BE2C (cell line): ENCODE measurements around the gene PGM5.

Experiments used
- DNase-seq: peaks from one replicate; pipeline ENCODE4 v3.0.0-alpha.2; 2020
- H3K27me3 ChIP-seq: fragments of 250-450 bp; sonication (Bioruptor Pico); 2 replicates; pipeline ENCODE4 v1.5.1; 2020; ENCODE audit warnings: mild to moderate bottlenecking
- H3K36me3 ChIP-seq: fragments of 250-450 bp; sonication (Bioruptor Pico); 2 replicates; pipeline ENCODE4 v1.5.1; 2020; ENCODE audit warnings: mild to moderate bottlenecking
- H3K4me1 ChIP-seq: fragments of 250-450 bp; sonication (Bioruptor Pico); 2 replicates; pipeline ENCODE4 v1.5.1; 2020
- H3K4me3 ChIP-seq: 2 replicates; pipeline ENCODE4 v1.5.1; 2011; ENCODE audit warnings: low read depth, low read length
- H3K9me3 ChIP-seq: fragments of 250-450 bp; sonication (Bioruptor Pico); 2 replicates; pipeline ENCODE4 v1.5.1; 2020
- TF ChIP-seq, protein P1 (sequence below): IDR thresholded peaks from 2 replicates; pipeline ENCODE4 v1.5.1; 2012; ENCODE audit warnings: mild to moderate bottlenecking, low read depth, low read length

The PGM5 gene

DNA sequence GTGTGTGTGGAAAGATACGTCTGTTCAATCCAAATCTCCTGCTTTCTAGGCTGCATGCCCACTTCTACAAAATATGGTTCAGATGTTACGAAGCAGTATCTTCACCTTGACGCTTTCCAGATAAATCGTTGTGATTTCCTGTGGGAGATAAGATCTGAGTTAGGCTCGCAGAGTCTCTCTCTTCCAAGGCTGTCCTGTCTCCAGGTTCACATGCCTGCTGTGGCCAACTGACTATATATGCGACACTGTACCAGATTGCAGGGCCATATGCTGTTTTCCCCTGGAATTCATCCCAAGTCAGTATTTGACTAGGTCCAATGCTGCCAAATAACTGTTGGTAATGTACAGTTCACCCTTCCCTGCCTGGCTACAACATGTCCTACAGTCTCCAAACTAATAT is 136.4 kb downstream of the PGM5 start:
- no peak overlapping the region for H3K4me3 ChIP-seq
- no peak for DNase-seq
- no peaks in the 10 kb centered on the region for H3K27me3 ChIP-seq
- TF ChIP-seq, protein P1, sequence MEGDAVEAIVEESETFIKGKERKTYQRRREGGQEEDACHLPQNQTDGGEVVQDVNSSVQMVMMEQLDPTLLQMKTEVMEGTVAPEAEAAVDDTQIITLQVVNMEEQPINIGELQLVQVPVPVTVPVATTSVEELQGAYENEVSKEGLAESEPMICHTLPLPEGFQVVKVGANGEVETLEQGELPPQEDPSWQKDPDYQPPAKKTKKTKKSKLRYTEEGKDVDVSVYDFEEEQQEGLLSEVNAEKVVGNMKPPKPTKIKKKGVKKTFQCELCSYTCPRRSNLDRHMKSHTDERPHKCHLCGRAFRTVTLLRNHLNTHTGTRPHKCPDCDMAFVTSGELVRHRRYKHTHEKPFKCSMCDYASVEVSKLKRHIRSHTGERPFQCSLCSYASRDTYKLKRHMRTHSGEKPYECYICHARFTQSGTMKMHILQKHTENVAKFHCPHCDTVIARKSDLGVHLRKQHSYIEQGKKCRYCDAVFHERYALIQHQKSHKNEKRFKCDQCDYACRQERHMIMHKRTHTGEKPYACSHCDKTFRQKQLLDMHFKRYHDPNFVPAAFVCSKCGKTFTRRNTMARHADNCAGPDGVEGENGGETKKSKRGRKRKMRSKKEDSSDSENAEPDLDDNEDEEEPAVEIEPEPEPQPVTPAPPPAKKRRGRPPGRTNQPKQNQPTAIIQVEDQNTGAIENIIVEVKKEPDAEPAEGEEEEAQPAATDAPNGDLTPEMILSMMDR, result no peak
- no peaks in the 10 kb centered on the region for H3K9me3 ChIP-seq
- H3K4me1 ChIP-seq, result no peaks in the 10 kb centered on the region
- no peaks in the 10 kb centered on the region for H3K36me3 ChIP-seq

DNA sequence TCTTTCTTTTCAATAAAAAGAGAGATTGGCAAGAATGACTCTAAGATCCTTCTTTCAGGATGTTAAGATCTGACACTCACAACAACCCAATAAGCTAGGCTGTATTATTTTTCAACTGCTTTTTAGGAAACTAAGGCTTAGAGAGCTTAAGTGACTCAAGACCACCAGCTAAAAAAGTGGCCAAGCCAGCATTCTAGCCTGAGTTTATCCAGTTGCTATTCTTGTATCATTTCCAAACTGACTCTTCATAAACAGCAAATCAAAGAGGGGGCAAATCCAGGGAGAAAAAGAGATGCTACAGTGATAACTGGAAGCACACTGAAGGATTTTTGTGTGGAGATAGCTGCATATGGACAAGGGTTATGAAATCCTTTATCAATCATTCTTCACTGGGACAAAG is 137.1 kb downstream of the PGM5 start:
- no peaks in the 10 kb centered on the region for H3K36me3 ChIP-seq
- H3K27me3 ChIP-seq, result no peaks in the 10 kb centered on the region
- H3K4me3 ChIP-seq, result no peak overlapping the region
- DNase-seq, result no peak
- TF ChIP-seq, protein P1, result no peak
- H3K4me1 ChIP-seq, result no peaks in the 10 kb centered on the region
- H3K9me3 ChIP-seq, result no peaks in the 10 kb centered on the region

DNA sequence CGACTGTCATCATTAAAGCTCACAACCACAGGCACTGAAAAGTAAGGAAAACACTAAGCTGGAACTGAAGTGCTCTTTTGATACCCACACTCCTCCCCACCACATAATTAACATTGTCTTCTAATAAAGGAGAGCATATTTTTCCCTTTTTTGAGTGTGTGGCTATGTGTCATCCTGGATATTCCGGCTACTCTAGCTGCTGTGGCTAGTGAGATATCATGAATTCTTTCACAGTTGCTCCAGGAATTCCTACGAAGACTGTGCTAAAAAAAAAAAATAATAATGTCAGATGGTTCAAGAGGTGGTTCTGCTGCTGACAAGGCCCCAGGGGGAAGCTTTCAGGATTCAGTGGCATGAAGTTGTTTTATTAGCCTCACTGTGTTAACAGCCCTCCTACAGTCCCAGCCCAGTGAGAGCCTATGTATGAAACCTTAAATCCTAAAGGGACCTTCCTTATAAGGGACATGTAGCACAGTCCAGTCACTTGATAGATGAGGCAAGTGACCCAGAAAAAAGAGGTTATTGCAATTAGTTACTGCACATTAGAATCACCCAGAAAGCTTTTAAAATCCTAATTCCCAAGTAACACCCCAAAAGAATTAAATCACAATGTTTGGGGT is 137.7 kb downstream of the PGM5 start:
- TF ChIP-seq, protein P1, result no peak
- Histone ChIP-seq H3K4me3 (no peak overlapping the region), H3K27me3 (no peaks in the 10 kb centered on the region), H3K9me3 (no peaks in the 10 kb centered on the region), H3K4me1 (no peaks in the 10 kb centered on the region), H3K36me3 (no peaks in the 10 kb centered on the region)
- no peak for DNase-seq

DNA sequence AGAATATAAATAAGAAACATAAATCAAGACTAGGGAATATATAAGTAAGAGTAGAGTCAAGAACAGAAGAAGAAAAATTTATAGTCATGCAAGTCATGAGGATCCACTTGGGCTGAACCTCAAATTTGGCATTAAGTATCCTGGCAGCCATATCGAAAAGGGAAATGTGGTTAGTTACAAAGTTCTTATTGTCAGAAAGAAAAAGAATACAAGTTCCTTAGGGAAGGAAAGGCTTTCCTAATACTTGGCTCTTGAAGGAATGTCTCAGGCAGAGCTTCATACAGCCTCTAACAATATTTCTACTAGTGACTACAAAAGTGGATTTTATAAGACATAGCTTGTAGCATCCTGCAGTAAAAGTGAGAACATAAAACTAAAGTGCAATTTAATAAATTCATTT is 138.8 kb downstream of the PGM5 start:
- no peaks in the 10 kb centered on the region for H3K9me3 ChIP-seq
- no peaks in the 10 kb centered on the region for H3K36me3 ChIP-seq
- no peaks in the 10 kb centered on the region for H3K4me1 ChIP-seq
- no peak for DNase-seq
- TF ChIP-seq, protein P1, result no peak
- H3K27me3 ChIP-seq, result no peaks in the 10 kb centered on the region
- no peak overlapping the region for H3K4me3 ChIP-seq

DNA sequence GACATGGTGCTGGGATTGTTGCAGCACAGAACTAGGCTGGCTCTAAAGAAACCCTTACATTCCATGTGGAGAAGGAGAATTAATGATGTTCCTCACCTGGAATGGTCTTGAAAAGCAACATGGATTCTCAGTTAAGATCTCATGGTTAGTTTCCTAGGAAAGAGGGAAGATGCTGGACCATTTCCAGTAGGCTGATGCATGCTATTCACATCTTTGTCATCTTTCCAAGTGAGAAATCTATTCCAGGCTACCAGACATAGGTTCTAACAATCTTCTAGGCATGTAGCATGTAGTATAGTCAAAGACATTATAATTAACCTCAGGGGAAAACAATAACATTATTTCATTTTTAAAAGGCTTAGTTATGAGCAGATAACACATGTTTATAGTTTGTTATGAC is 139.9 kb downstream of the PGM5 start:
- H3K4me1 ChIP-seq, result no peaks in the 10 kb centered on the region
- H3K4me3 ChIP-seq, result no peak overlapping the region
- no peaks in the 10 kb centered on the region for H3K36me3 ChIP-seq
- no peaks in the 10 kb centered on the region for H3K27me3 ChIP-seq
- TF ChIP-seq, protein P1, result no peak
- no peaks in the 10 kb centered on the region for H3K9me3 ChIP-seq
- no peak for DNase-seq

DNA sequence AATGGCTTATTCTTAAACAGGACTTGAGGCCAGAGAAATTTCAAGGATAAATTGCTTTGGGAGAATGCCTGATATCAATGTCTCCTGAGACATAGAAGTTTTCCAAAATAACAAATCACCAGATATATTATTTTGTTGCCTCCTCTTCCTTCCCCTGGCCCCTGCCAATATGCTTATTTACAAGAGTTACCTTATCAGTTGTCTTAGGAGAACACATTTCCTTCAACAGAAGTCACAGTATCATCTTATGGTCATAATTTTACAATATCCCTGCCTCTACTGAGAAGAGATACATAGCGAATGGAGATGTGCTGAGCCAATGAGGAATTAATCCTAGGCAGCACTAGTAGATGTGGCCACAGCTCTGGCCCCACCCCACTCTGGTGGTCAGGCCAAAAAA is 141.2 kb downstream of the PGM5 start:
- H3K9me3 ChIP-seq, result no peaks in the 10 kb centered on the region
- H3K4me1 ChIP-seq, result no peaks in the 10 kb centered on the region
- no peak overlapping the region for H3K4me3 ChIP-seq
- TF ChIP-seq, protein P1, result no peak
- H3K36me3 ChIP-seq, result no peaks in the 10 kb centered on the region
- no peak for DNase-seq
- H3K27me3 ChIP-seq, result no peaks in the 10 kb centered on the region
